Peyer's patch (tissue), 4 donors: ENCODE results near the gene CFAP53. TPM values are rescaled to one million over a fixed set of nuclear protein-coding genes. Genes with fewer than 3 reads are reported as not detected.

Source experiments
- DNase-seq, 3 donors: peaks; one replicate each; pipeline ENCODE4 v3.0.0-alpha.2; 2017 to 2019
- H3K27ac ChIP-seq, 4 donors: fragments of 200-600 bp; sonication (generic); one replicate each; pipeline ENCODE4 v1.5.1; 2016 to 2019
- H3K27me3 ChIP-seq, 2 donors: fragments of 200-600 bp; sonication (generic); one replicate each; pipeline ENCODE4 v1.5.1; 2019
- H3K36me3 ChIP-seq, 3 donors: fragments of 200-600 bp; sonication (generic); one replicate each; pipeline ENCODE4 v1.5.1; 2016 to 2019
- H3K4me1 ChIP-seq, 4 donors: fragments of 200-600 bp; sonication (generic); one replicate each; pipeline ENCODE4 v1.5.1; 2016 to 2019
- H3K4me3 ChIP-seq, 4 donors: fragments of 200-600 bp; sonication (generic); 1 replicate in 3 of 4; 2 replicates in 1 of 4; pipeline ENCODE4 v1.5.1; 2016 to 2019; ENCODE audit warnings: mild to moderate bottlenecking in 1 of 4
- H3K9me3 ChIP-seq, 4 donors: fragments of 200-600 bp; sonication (generic); one replicate each; pipeline ENCODE4 v1.5.1; 2016 to 2019; ENCODE audit warnings: mild to moderate bottlenecking in 1 of 4
- CTCF ChIP-seq, 6 experiments: fragments of 450-650 bp in 4 of 6; fragments of 200-600 bp in 2 of 6; sonication (generic) in 1 of 6; IDR thresholded peaks; one replicate each; pipeline ENCODE4 v1.5.1; 2017 to 2019; ENCODE audit warnings: antibody characterized with exemption in 6 of 6, mild to moderate bottlenecking in 3 of 6, moderate library complexity in 1 of 6
- POLR2A ChIP-seq, 2 donors: fragments of 450-650 bp; IDR thresholded peaks; one replicate each; pipeline ENCODE4 v1.5.1; 2017; ENCODE audit warnings: antibody characterized with exemption in 2 of 2, mild to moderate bottlenecking in 2 of 2, moderate library complexity in 2 of 2
- total RNA-seq, 4 donors: library from RNA; depleted of rRNA; stranded (reverse); fragments of >200 nt; gene quantifications; one replicate each; pipeline ENCODE4 v1.1.0, GENCODE V29; 2016

Gene CFAP53
- total RNA-seq, 4 donors from 2014 or later: 0.80 TPM; not detected in 3

GRCh38 chr18:50301074-50301473, 34.8 kb upstream of the CFAP53 start:
- no peak overlapping the region for H3K4me3 ChIP-seq
- no peaks in the 10 kb centered on the region for H3K36me3 ChIP-seq
- H3K4me1 ChIP-seq: peaks cover 0 to 8% (median 6%) of the 10 kb centered on the region in 4 donors
- no peaks in the 10 kb centered on the region for H3K27me3 ChIP-seq
- no peak for TF ChIP-seq CTCF (IDR thresholded peaks at IDR 0.05)
- TF ChIP-seq POLR2A (IDR thresholded peaks at IDR 0.05): no peak
- no peaks in the 10 kb centered on the region for H3K9me3 ChIP-seq
- DNase-seq: no peak
- H3K27ac ChIP-seq: no peak overlapping the region

GRCh38 chr18:50299626-50300388, 33.5 kb upstream of the CFAP53 start:
- TF ChIP-seq POLR2A (IDR thresholded peaks at IDR 0.05) (no peak), CTCF (IDR thresholded peaks at IDR 0.05) (no peak)
- H3K9me3 ChIP-seq: no peaks in the 10 kb centered on the region
- H3K27ac ChIP-seq: no peak overlapping the region
- no peaks in the 10 kb centered on the region for H3K27me3 ChIP-seq
- no peak overlapping the region for H3K4me3 ChIP-seq
- no peak for DNase-seq
- H3K4me1 ChIP-seq: peaks cover 0 to 8% (median 6%) of the 10 kb centered on the region in 4 donors
- no peaks in the 10 kb centered on the region for H3K36me3 ChIP-seq

- TF ChIP-seq CTCF (IDR thresholded peaks at IDR 0.05): no peak
- no peak for TF ChIP-seq POLR2A (IDR thresholded peaks at IDR 0.05)
- H3K4me1 ChIP-seq: peaks cover 0 to 8% (median 6%) of the 10 kb centered on the region in 4 donors
- H3K27me3 ChIP-seq: no peaks in the 10 kb centered on the region
- H3K36me3 ChIP-seq: no peaks in the 10 kb centered on the region
- no peak overlapping the region for H3K27ac ChIP-seq
- H3K9me3 ChIP-seq: no peaks in the 10 kb centered on the region
- DNase-seq: no peak
- peak overlapping the region; percentile 24 to 55 (median 42) for H3K4me3 ChIP-seq
Measured at GRCh38 chr18:50298443-50299284, 32.4 kb upstream of the CFAP53 start.

GRCh38 chr18:50297621-50298442, 31.5 kb upstream of the CFAP53 start:
- H3K27me3 ChIP-seq: no peaks in the 10 kb centered on the region
- H3K36me3 ChIP-seq: no peaks in the 10 kb centered on the region
- no peak overlapping the region for H3K27ac ChIP-seq
- TF ChIP-seq POLR2A (IDR thresholded peaks at IDR 0.05) (no peak), CTCF (IDR thresholded peaks at IDR 0.05) (no peak)
- no peaks in the 10 kb centered on the region for H3K9me3 ChIP-seq
- H3K4me1 ChIP-seq: peaks cover 0 to 8% (median 6%) of the 10 kb centered on the region in 4 donors
- H3K4me3 ChIP-seq: peak overlapping the region; percentile 24 to 55 (median 42)
- DNase-seq: peak; percentile 65 to 93 (median 81)

GRCh38 chr18:50293039-50293438, 26.7 kb upstream of the CFAP53 start:
- no peak for DNase-seq
- TF ChIP-seq CTCF (IDR thresholded peaks at IDR 0.05) (no peak), POLR2A (IDR thresholded peaks at IDR 0.05) (no peak)
- H3K27me3 ChIP-seq: no peaks in the 10 kb centered on the region
- H3K27ac ChIP-seq: no peak overlapping the region
- H3K4me3 ChIP-seq: no peak overlapping the region
- peaks cover 0 to 5% (median 1%) of the 10 kb centered on the region in 4 donors for H3K4me1 ChIP-seq
- no peaks in the 10 kb centered on the region for H3K36me3 ChIP-seq
- H3K9me3 ChIP-seq: no peaks in the 10 kb centered on the region
